KMS-11 (cell line): ENCODE results near the gene CFAP107.
A peak's percentile ranks its signal among the peaks of the same experiment; 100 is the strongest.

ENCODE experiments used
- H2AFZ ChIP-seq: fragments of 200-600 bp; sonication (generic); 2 replicates; pipeline ENCODE4 v1.6.1; 2016; ENCODE audit warnings: antibody characterized with exemption, mixed run types, low read depth
- H3K27ac ChIP-seq: fragments of 200-600 bp; sonication (generic); 2 replicates; pipeline ENCODE4 v1.6.1; 2016; ENCODE audit warnings: mild to moderate bottlenecking, mixed run types
- H3K27me3 ChIP-seq: fragments of 200-600 bp; sonication (generic); 2 replicates; pipeline ENCODE4 v1.6.1; 2017; ENCODE audit warnings: mild to moderate bottlenecking, low read depth, mixed run types, moderate library complexity; ENCODE audit not compliant: insufficient read depth
- H3K36me3 ChIP-seq: fragments of 200-600 bp; sonication (generic); 2 replicates; pipeline ENCODE4 v1.6.1; 2017; ENCODE audit warnings: mild to moderate bottlenecking, mixed run types; ENCODE audit not compliant: insufficient read depth
- H3K4me1 ChIP-seq: fragments of 200-600 bp; sonication (generic); 2 replicates; pipeline ENCODE4 v1.6.1; 2016; ENCODE audit warnings: mild to moderate bottlenecking, low read depth, mixed run types; ENCODE audit not compliant: poor library complexity, severe bottlenecking
- H3K4me2 ChIP-seq: fragments of 200-600 bp; sonication (generic); 2 replicates; pipeline ENCODE4 v1.7.0; 2016; ENCODE audit warnings: mild to moderate bottlenecking, mixed run types
- H3K4me3 ChIP-seq: fragments of 200-600 bp; sonication (generic); IDR thresholded peaks from 2 replicates; pipeline ENCODE4 v1.6.1; 2017; ENCODE audit warnings: low read depth, low read length, mixed read lengths; ENCODE audit not compliant: insufficient read depth
- H3K79me2 ChIP-seq: fragments of 200-600 bp; sonication (generic); 2 replicates; pipeline ENCODE4 v1.6.1; 2016; ENCODE audit warnings: low read depth, mixed run types; ENCODE audit not compliant: insufficient read depth
- H3K9ac ChIP-seq: fragments of 200-600 bp; sonication (generic); 2 replicates; pipeline ENCODE4 v1.6.1; 2016; ENCODE audit warnings: mild to moderate bottlenecking, mixed run types
- H4K20me1 ChIP-seq: fragments of 200-600 bp; sonication (generic); 2 replicates; pipeline ENCODE4 v1.6.1; 2016; ENCODE audit warnings: mild to moderate bottlenecking, mixed run types; ENCODE audit not compliant: insufficient read depth
- TF ChIP-seq, protein P1 (sequence below): fragments of 200-600 bp; sonication (generic); conservative IDR thresholded peaks from 2 replicates; pipeline ENCODE4 v1.6.1; 2017; ENCODE audit warnings: low read depth, mild to moderate bottlenecking, antibody characterized with exemption, low read length, moderate library complexity, mixed read lengths

The CFAP107 gene

DNA sequence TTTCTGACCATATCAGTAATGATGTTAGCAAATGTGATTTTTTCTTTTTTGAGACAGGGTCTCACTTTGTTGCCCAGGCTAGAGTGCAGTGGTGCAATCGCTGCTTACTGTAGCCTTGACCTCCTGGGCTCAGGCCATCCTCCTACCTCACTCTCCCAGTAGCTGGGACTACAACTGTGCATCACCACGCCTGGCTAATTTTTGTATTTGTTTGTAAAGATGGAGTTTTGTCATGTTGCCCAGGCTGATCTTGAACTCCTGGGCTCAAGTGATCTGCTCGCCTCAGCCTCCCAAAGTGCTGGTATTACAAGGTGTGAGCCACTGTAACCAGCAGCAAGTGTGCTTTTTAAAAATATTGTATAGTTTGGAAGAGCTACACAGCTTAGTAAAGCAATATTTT is 4.1 kb upstream of the CFAP107 start:
- Histone ChIP-seq H3K9ac (no peak overlapping the region), H3K4me1 (peaks cover 17% of the 10 kb centered on the region), H3K4me2 (no peak overlapping the region), H2AFZ (no peak overlapping the region), H3K4me3 (no peak overlapping the region), H3K27me3 (peaks cover 45% of the 10 kb centered on the region; the same call in 1 of the 2 replicates), H4K20me1 (no peaks in the 10 kb centered on the region), H3K27ac (no peak overlapping the region), H3K79me2 (no peaks in the 10 kb centered on the region), H3K36me3 (no peaks in the 10 kb centered on the region)
- TF ChIP-seq, protein P1, sequence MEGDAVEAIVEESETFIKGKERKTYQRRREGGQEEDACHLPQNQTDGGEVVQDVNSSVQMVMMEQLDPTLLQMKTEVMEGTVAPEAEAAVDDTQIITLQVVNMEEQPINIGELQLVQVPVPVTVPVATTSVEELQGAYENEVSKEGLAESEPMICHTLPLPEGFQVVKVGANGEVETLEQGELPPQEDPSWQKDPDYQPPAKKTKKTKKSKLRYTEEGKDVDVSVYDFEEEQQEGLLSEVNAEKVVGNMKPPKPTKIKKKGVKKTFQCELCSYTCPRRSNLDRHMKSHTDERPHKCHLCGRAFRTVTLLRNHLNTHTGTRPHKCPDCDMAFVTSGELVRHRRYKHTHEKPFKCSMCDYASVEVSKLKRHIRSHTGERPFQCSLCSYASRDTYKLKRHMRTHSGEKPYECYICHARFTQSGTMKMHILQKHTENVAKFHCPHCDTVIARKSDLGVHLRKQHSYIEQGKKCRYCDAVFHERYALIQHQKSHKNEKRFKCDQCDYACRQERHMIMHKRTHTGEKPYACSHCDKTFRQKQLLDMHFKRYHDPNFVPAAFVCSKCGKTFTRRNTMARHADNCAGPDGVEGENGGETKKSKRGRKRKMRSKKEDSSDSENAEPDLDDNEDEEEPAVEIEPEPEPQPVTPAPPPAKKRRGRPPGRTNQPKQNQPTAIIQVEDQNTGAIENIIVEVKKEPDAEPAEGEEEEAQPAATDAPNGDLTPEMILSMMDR, result no peak

DNA sequence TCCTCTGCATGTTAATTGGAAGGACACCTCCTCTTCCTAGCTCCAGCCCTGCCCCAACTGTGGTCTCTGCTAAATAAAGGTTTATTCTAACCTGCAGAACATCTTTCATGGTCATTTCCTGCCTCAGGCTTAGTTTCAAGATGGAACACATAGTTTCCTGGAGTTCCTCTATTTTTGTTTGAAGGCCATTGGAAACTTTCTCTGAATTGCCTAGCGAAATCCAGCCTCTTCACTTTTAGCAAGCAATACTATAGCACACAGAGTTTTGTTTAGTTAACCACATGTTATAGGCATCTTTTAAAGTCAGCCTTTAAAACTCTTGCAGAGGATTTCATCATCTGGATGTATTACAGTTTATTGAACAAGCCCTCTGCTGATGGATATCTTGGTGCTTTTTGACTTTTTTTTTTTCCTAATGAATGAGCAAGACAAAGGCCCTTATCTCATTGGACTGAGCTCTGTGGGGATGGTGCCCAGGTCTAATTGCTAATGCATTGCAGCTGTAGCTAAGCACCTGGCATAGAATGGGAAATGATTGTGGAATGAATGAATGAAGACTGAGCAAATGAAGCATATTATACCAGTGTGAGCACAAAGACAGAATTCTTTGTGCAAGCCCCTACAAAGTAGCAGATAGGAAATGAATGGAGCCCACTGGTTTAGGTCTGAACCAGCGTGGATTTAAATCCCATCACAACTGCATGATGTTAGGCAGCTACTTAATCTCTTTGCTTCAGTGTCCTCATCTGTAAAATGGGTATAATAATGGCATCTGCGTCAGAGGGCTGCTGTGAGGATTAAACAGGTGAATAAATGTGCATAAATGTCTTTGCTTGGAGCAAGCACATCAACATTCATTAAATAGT is 641 bp upstream of the CFAP107 start:
- Histone ChIP-seq H3K4me3 (no peak overlapping the region), H3K9ac (no peak overlapping the region), H2AFZ (no peak overlapping the region), H3K4me2 (peak overlapping the region; percentile 5; the same call in 1 of the 2 replicates), H3K36me3 (no peaks in the 10 kb centered on the region), H3K79me2 (no peaks in the 10 kb centered on the region), H4K20me1 (no peaks in the 10 kb centered on the region), H3K27me3 (peaks cover 59% of the 10 kb centered on the region; the same call in 1 of the 2 replicates), H3K4me1 (peaks cover 17% of the 10 kb centered on the region), H3K27ac (no peak overlapping the region)
- TF ChIP-seq, protein P1, result no peak

DNA sequence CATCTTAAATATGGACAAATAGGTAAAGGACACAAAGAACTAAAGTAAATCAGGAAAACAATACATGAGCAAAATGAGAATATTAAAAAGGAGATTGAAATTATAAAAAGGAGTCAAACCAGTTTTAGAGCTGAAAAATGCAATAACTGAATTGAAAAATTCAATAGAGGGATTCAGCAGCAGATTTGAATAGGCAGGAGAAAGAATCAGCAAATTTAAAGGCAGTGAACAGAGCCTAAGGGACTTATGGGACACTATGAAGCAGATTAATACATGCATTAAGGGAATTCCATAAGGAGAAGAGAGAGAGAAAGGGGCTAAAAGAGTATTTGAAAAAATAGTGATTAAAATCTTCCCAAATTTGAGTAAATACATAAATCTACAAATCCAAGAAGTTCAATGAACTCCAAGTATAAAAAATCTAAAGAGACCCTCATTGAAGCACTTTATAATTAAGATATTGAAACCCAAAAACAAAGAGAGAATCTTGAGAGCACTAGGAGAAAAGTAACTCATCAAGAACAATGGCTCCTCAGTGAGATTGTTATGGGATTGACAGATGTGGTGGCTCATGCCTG is 2.9 kb downstream of the CFAP107 start:
- Histone ChIP-seq H2AFZ (no peak overlapping the region), H3K4me2 (no peak overlapping the region), H3K4me1 (peaks cover 17% of the 10 kb centered on the region), H3K79me2 (no peaks in the 10 kb centered on the region), H3K36me3 (no peaks in the 10 kb centered on the region), H3K27me3 (peaks cover 52% of the 10 kb centered on the region), H4K20me1 (no peaks in the 10 kb centered on the region), H3K27ac (no peak overlapping the region), H3K4me3 (no peak overlapping the region), H3K9ac (no peak overlapping the region)
- TF ChIP-seq, protein P1, result no peak

DNA sequence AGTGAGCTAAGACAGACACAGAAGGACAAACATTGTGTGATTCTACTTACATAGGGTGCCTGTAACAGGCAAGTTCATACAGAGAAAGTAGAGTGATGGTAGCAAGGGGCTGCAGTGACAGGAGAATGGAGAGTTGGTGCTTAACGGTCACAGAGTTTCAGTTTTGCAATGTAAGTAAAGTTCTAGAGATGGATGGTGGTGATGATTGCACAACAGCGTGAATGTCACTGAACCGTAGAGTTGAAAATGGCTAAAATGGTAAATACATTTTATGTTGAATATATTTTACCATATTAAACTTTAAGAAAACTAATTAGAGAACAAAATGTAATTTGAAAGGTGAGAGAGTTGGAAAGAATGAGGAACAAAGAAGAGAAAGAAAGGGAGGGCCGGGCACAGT is 8.7 kb downstream of the CFAP107 start:
- peaks cover 42% of the 10 kb centered on the region for H3K27me3 ChIP-seq
- H3K27ac ChIP-seq, result no peak overlapping the region
- no peak overlapping the region for H3K9ac ChIP-seq
- H2AFZ ChIP-seq, result no peak overlapping the region
- TF ChIP-seq, protein P1, result no peak
- H3K79me2 ChIP-seq, result no peaks in the 10 kb centered on the region
- no peak overlapping the region for H3K4me3 ChIP-seq
- no peaks in the 10 kb centered on the region for H3K36me3 ChIP-seq
- H3K4me1 ChIP-seq, result no peaks in the 10 kb centered on the region
- no peaks in the 10 kb centered on the region for H4K20me1 ChIP-seq
- H3K4me2 ChIP-seq, result no peak overlapping the region
